ENCODE results near the gene MARK3. TPM values are rescaled to one million over a fixed set of nuclear protein-coding genes. Genes with fewer than 3 reads are reported as not detected.
A peak's percentile ranks its signal among the peaks of the same experiment; 100 is the strongest.
"Not testable (repeated sequence)": the region's sequence is repeated elsewhere in the genome, so short reads cannot be mapped to it uniquely, and the experiment has no call there.

The MARK3 gene
- 31.8 and 40.4 TPM in 2 replicates for total RNA-seq (2014; rRNA removed; shearing (Covaris generic))

GRCh38 chr14:103385152-103385928 is at the start of gene MARK3:
Gene MARK3 (plus strand): TSS chr14:103385415. CDS start chr14:103386030, 615 bp downstream.
- DNase-seq (ENCODE audit: low spot score): peak; percentile 82

DNA sequence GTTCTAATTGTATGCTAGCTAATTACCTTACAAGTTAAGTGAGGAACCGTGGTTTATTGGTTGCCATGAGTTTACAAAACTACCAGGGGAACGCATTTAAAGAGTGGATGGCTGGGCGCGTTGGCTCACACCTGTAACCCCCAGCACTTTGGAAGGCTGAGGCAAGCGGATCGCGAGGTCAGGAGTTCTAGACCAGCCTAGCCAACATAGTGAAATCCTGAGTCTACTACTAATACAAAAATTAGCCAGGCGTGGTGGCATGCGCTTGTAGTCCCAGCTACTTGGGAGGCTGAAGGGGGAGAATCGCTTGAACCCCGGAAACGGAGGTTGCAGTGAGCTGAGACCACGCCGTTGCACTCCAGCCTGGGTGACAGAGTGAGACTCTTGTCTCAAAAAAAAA is 49.0 kb upstream of the MARK3 start:
- no peak for DNase-seq (ENCODE audit: low spot score)

DNA sequence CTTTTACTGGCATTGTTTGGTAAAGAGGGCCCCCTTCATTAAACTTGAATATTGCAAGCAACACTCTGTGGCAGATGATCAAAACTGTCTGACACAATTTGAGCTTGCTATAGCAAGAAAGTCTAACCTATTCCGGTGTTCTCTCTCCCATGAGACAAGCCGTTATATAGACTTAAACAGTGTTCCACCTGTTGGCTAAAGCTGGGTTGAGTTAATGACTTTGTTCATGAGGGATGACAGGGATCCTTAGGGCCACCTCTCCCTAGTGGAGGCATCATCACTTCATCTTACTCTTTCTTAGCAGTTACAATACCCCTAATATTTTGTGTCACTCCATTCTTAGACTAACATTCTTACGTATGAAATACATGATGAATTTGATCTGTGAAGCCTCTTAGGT is 47.4 kb upstream of the MARK3 start:
- no peak for DNase-seq (ENCODE audit: low spot score)

DNA sequence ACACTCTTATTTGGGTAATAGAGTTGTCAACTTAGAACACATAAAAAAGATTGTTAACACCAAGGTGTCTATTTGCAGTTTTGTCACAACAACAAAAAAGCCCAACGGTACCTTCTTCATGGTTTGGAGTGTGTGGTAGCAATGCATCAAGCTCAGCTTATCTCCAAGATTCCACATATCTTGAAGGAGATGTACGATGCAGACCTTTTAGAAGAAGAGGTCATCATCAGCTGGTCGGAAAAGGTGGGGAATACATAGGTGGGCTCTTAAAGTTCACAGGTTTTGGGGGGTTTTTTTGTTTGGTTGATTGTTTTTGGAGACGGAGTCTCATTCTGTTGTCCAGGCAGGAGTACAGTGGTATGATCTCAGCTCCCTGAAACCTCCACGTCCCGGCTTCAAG is 45.7 kb upstream of the MARK3 start:
- no peak for DNase-seq (ENCODE audit: low spot score)

GRCh38 chr14:103340480-103341212 is 44.6 kb upstream of the MARK3 start:
- DNase-seq (ENCODE audit: low spot score): no peak

DNA sequence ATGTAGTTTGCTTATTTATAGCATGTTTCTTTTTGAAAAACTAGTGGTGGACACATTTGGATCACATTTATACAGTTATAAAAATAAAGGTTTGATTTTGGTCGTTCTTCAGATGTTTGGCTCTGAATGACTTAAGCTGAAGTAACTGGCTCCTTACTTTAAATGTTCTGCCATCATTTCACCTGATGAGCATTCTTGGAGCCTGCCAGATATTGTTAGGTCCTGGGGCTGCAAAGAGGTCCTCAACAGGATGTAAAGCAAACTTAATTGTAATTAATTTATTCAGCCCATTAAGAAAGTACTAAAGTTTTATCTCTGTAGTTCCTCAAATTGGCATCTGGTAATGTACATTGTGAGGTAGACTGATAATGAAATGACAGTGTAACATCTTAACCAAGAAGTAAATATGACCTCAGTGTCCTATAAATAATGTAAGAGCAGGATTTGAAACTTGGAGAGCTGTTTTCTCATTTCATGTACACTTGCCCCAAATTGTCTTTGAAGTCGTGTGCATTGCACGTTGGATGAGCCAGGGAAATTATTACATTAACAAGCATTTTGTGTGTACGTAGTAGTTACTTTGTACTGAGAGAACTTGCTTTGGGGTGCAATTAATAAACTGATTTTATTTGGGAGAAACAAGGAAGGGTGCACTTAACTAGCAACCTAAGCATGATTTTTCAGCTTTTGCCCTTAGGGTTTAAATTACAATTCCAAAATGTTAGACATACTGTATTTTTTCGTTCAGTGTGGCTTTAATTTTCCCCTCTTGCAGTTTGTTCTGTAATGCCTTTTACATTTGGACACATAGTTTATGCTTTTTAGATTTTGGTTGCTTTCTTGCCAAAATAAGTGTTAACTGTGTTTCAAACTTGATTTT is 43.7 kb upstream of the MARK3 start:
- no peak for DNase-seq (ENCODE audit: low spot score)

DNA sequence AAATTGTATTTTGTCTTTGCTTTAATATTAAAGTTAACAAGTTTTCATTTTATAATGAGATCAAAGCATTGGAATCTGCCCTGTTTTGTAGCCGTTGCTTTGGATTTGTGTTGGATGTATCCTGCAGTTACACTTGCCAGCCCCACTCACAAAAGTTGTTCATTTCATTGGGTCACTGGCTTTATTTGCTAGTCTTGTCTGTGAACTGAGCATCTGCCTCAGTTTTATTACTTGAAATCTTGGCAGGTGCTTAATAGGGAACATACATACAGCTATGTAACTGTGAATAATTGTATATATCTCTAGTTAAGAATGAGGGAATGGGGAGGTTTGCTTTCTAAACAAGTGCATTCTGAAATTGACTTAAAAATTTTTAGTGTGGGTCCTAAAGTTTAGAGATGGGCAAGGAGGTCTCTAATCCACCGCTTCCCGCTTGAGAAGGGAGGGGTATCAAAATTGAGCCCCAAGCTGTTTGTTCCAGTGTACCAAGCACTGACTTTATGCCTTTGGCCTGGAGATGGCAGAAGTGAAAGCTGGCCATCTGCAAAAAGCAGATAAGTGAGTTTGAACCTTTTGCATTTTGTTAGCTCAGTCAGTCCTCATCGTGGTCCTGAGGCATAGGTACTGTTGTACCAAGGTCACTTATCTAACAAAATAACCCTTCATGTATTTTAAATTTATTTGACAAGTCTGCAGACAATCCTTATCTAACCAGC is 41.9 kb upstream of the MARK3 start:
- DNase-seq (ENCODE audit: low spot score): no peak

DNA sequence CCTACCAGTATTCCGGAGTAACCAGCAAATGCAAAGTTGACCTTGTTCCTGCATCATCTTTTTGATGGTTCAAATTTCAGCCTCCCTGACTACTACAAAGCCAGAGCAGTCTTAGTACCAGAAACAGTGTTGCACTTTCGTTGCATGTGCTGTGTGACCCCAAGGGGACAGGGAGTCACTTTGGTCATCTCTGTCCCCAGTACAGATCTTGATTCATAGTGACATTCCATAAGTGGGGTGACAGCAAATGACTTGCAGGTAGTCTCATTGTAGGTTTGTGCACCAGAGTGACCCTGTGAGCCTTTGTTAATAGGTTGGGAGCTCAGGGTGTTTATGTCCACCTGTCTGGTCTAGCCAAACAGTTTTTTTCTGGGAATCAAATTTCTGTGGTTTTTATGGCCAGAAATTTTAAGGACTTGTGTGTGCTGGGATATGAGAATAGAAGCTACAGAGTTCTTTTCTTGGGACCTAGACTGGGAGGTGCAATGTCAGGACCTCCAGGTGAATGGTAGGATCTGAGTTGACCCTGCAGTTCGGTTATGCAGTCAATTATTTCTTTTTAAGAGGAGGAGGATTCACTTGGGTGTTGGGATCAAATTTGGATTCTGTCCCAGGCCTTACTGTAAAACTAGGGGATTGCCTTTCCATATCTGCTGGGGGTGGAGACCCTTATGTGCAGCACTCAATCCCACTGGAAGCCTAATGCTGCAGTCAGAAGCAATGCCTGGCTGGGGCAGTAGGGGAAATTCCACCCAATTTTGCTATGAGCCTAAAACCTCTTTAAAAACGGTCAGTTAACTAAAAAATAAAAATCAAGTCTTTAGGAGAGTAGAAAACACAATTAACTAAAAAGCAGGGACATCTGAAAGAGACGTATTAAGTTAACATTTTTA is 41.1 kb upstream of the MARK3 start:
- no peak for DNase-seq (ENCODE audit: low spot score)

DNA sequence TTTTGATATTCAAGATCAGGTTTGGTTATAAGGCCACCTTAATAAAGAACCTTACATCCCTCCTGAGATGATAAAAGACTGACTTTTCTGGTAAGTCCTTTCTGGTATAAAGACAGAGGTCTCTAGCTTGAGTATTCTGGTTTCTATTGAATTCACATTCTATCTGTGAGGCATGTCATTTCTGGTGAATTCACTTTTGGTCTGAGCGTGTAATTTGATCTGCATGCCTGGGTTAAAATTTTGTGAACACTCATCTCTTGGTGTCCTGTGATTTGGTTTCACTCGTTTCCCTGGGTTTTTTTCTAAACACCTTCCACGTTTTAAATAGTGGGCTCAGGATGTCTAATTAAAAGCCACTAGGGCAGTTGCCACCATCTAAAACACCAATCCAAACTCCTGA is 38.9 kb upstream of the MARK3 start:
- no peak for DNase-seq (ENCODE audit: low spot score)

- no peak for DNase-seq (ENCODE audit: low spot score)
These were observed 38.0 kb upstream of the MARK3 start for GRCh38 chr14:103347091-103347815.

DNA sequence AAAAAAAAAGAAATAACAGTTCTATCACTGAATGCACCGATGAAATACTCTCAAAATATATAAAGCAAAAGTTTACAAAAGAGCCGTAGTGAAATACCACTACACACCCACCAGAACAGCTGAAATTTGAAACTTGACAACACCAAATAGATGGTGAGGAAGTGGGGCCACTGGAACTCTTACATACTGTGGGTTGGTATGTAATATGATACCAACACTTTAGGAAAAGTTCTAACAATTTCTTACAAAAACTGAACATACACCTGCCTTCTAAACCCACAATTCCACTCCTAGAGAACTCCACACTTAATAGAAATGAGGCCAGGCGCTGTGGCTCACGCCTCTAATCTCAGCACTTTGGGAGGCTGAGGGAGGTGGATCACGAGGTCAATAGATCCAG is 37.1 kb upstream of the MARK3 start:
- no peak for DNase-seq (ENCODE audit: low spot score)

DNA sequence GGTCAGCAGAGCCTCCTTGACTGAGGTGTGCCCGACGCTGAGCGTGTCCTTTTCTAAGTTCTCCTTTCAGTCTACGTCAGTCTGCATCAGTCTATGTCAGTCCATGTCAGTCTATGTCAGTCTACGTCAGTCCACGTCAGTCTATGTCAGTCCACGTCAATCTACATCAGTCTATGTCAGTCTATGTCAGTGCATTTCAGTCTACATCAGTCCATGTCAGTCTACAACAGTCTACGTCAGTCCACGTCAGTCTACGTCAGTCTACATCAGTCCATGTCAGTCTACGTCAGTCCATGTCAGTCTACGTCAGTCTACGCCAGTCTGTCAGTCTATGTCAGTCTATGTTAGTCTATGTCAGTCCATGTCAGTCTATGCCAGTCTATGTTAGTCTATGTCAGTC is 35.2 kb upstream of the MARK3 start:
- no peak for DNase-seq (ENCODE audit: low spot score)

- DNase-seq (ENCODE audit: low spot score): no peak
These were observed 31.9 kb upstream of the MARK3 start for GRCh38 chr14:103353362-103353761.

- DNase-seq (ENCODE audit: low spot score): no peak
These were observed 31.1 kb upstream of the MARK3 start for GRCh38 chr14:103354141-103354540.

DNA sequence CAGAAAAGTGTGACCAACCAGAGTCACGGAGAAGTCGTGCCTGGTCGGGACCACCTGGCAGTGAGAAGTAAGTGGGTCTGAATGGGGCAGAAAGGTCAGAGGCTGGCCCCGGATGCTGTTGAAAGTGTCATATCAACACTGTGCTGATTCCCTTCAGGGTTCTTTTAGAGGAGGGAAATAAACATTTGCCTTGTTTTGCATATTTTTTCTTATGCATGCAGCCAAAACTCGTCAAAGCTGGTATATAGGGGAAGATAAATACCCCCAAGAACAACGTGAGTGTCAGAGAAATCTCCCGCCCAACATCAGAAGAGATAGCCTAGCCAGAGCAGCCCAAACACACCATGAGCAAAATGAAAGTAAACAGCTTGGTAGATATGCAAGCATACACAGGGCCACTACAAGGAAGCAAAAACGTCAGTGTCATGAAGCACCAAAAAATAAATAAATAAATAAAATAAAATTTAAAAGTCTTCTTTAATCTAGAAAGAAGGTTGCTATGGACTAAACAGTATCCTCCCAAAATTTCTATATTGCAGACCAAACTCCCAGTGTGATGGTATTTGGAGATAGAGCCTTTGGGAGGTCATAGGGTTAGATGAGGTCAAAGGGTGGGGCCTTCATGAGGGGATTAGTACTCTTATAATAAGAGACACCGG is 29.1 kb upstream of the MARK3 start:
- DNase-seq (ENCODE audit: low spot score): no peak

- not testable (repeated sequence) for DNase-seq (ENCODE audit: low spot score)
These were observed 27.7 kb upstream of the MARK3 start for GRCh38 chr14:103357552-103357951.

DNA sequence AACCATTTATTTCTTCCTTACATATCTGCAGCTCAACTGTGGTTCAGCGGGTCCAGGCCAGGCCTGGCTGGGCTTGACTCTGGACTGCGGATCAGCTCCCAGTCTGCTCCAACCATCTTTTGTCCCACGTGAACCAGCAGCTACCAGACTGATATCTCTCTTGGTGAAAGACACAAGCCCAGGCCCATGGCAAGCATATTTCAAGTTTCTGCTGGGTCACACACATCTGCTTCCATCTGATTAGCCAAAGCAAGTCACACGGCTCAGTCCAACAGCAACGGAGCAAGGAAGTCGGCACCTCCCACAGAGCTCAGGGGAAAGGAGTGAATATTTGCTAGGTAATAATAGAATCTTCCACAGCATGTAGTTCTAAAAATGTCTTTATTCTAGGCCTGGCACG is 24.7 kb upstream of the MARK3 start:
- DNase-seq (ENCODE audit: low spot score): no peak

- peak; percentile 68 for DNase-seq (ENCODE audit: low spot score)
These were observed 23.3 kb upstream of the MARK3 start for GRCh38 chr14:103361867-103362266.

GRCh38 chr14:103362780-103363179 is 22.4 kb upstream of the MARK3 start:
- peak; percentile 13 for DNase-seq (ENCODE audit: low spot score)

Data from A172 (cell line).